Astrocyte (in vitro differentiated cells and primary cell): ENCODE data around the gene PRDX4. TPM values are rescaled to one million over a fixed set of nuclear protein-coding genes. Genes with fewer than 3 reads are reported as not detected.

ENCODE experiments used
- DNase-seq: peaks from one replicate; pipeline ENCODE4 v3.0.0-alpha.2; 2010; ENCODE audit warnings: low read depth
- FAIRE-seq: peaks from 2 replicates; lab custom pipeline; 2011; peaks lifted over from hg19 to GRCh38; lab: Jason Lieb, UNC
- H2AFZ ChIP-seq: 2 replicates; pipeline ENCODE4 v1.6.0; 2012; ENCODE audit warnings: low read depth, low read length, inconsistent platforms
- H3K27ac ChIP-seq: 2 replicates; pipeline ENCODE4 v1.5.1; 2011; ENCODE audit warnings: low read depth, low read length, inconsistent platforms
- H3K27me3 ChIP-seq: 2 replicates; pipeline ENCODE4 v1.6.0; 2011; ENCODE audit warnings: low read length, inconsistent platforms; ENCODE audit not compliant: insufficient read depth
- H3K36me3 ChIP-seq: 2 replicates; pipeline ENCODE4 v1.5.1; 2011; ENCODE audit warnings: low read length, inconsistent platforms; ENCODE audit not compliant: insufficient read depth
- H3K4me1 ChIP-seq: 2 replicates; pipeline ENCODE4 v1.5.1; 2011; ENCODE audit warnings: low read length, inconsistent platforms; ENCODE audit not compliant: insufficient read depth
- H3K4me2 ChIP-seq: 2 replicates; pipeline ENCODE4 v1.6.0; 2012; ENCODE audit warnings: low read length, inconsistent platforms
- H3K4me3 ChIP-seq: 2 replicates; pipeline ENCODE4 v1.5.1; 2011; ENCODE audit warnings: low read depth, mild to moderate bottlenecking, low read length, inconsistent platforms; ENCODE audit not compliant: insufficient read depth
- H3K79me2 ChIP-seq: 2 replicates; pipeline ENCODE4 v1.6.0; 2012; ENCODE audit warnings: mild to moderate bottlenecking, low read length, inconsistent platforms; ENCODE audit not compliant: insufficient read depth
- H3K9ac ChIP-seq: 2 replicates; pipeline ENCODE4 v1.6.0; 2012; ENCODE audit warnings: mild to moderate bottlenecking, low read length, inconsistent platforms
- H3K9me3 ChIP-seq: 2 replicates; pipeline ENCODE4 v1.5.1; 2012; ENCODE audit warnings: low read depth, mild to moderate bottlenecking, low read length, inconsistent platforms; ENCODE audit not compliant: insufficient read depth
- H4K20me1 ChIP-seq: 2 replicates; pipeline ENCODE4 v1.6.0; 2012; ENCODE audit warnings: low read length, inconsistent platforms; ENCODE audit not compliant: insufficient read depth
- H3K27ac Mint-ChIP-seq: one replicate; pipeline ENCODE4 v1.8.0; 2021; ENCODE audit warnings: mild to moderate bottlenecking, mixed read lengths; ENCODE audit not compliant: unreplicated experiment
- H3K27me3 Mint-ChIP-seq: one replicate; pipeline ENCODE4 v1.8.0; 2021; ENCODE audit warnings: low read depth, mixed read lengths; ENCODE audit not compliant: unreplicated experiment
- H3K36me3 Mint-ChIP-seq: one replicate; pipeline ENCODE4 v1.8.0; 2021; ENCODE audit warnings: low read depth, mixed read lengths; ENCODE audit not compliant: unreplicated experiment
- H3K4me1 Mint-ChIP-seq: one replicate; pipeline ENCODE4 v1.8.0; 2021; ENCODE audit warnings: low read depth, mixed read lengths; ENCODE audit not compliant: unreplicated experiment
- H3K4me3 Mint-ChIP-seq: one replicate; pipeline ENCODE4 v1.8.0; 2021; ENCODE audit warnings: mild to moderate bottlenecking, moderate library complexity, mixed read lengths; ENCODE audit not compliant: unreplicated experiment
- H3K9me3 Mint-ChIP-seq: one replicate; pipeline ENCODE4 v1.8.0; 2021; ENCODE audit warnings: mild to moderate bottlenecking, mixed read lengths; ENCODE audit not compliant: unreplicated experiment
- EZH2 ChIP-seq: IDR thresholded peaks from 2 replicates; pipeline ENCODE4 v1.6.1; 2012; ENCODE audit warnings: mild to moderate bottlenecking, low read length, inconsistent platforms; ENCODE audit not compliant: insufficient read depth
- total RNA-seq: library from RNA; stranded (reverse); gene quantifications from 2 replicates; pipeline ENCODE4 v1.2.1, GENCODE V29; 2021
- TF ChIP-seq, protein P1 (sequence below): IDR thresholded peaks from 2 replicates; pipeline ENCODE4 v1.5.1; 2011; ENCODE audit warnings: low read depth, mild to moderate bottlenecking, inconsistent platforms, low read length, moderate library complexity; ENCODE audit not compliant: insufficient read depth

PRDX4 gene
- total RNA-seq, 1 donor from 2014 or later, result 221 TPM

DNA sequence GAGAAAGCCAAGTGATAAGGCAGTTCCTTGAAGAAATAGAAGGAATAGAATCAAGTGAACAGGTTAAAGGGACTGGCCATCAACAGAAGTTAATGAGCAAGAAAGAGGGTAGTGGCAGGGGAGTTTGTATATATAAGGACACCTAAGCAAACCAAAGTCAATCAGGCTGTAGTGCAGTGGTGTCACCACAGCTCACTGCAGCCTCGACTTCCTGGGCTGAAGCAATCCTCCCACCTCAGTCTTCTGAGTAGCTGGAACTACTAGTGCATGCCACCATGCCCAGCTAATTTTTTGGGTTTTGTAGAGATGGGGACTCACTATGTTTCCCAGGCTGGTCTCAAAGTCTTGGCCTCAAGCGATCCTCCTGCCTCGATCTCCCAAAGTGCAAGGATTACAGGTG, 59.9 kb downstream of the PRDX4 start:
- Histone ChIP-seq H3K27ac (no peak overlapping the region), H3K9ac (no peak overlapping the region), H4K20me1 (no peaks in the 10 kb centered on the region), H2AFZ (no peak overlapping the region), H3K9me3 (no peaks in the 10 kb centered on the region), H3K4me3 (no peak overlapping the region), H3K36me3 (peaks cover 15% of the 10 kb centered on the region), H3K4me2 (no peak overlapping the region), H3K27me3 (no peaks in the 10 kb centered on the region), H3K4me1 (no peaks in the 10 kb centered on the region), H3K79me2 (peaks cover 12% of the 10 kb centered on the region)
- TF ChIP-seq EZH2, result no peak
- TF ChIP-seq, protein P1, sequence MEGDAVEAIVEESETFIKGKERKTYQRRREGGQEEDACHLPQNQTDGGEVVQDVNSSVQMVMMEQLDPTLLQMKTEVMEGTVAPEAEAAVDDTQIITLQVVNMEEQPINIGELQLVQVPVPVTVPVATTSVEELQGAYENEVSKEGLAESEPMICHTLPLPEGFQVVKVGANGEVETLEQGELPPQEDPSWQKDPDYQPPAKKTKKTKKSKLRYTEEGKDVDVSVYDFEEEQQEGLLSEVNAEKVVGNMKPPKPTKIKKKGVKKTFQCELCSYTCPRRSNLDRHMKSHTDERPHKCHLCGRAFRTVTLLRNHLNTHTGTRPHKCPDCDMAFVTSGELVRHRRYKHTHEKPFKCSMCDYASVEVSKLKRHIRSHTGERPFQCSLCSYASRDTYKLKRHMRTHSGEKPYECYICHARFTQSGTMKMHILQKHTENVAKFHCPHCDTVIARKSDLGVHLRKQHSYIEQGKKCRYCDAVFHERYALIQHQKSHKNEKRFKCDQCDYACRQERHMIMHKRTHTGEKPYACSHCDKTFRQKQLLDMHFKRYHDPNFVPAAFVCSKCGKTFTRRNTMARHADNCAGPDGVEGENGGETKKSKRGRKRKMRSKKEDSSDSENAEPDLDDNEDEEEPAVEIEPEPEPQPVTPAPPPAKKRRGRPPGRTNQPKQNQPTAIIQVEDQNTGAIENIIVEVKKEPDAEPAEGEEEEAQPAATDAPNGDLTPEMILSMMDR, result no peak
- FAIRE-seq (peak; percentile 17), DNase-seq (no peak)
- H3K27ac Mint-ChIP-seq, result no peak overlapping the region
- H3K36me3 Mint-ChIP-seq, result peaks cover 3% of the 10 kb centered on the region
- no peaks in the 10 kb centered on the region for H3K9me3 Mint-ChIP-seq
- H3K4me1 Mint-ChIP-seq, result no peaks in the 10 kb centered on the region
- no peak overlapping the region for H3K4me3 Mint-ChIP-seq
- no peaks in the 10 kb centered on the region for H3K27me3 Mint-ChIP-seq

DNA sequence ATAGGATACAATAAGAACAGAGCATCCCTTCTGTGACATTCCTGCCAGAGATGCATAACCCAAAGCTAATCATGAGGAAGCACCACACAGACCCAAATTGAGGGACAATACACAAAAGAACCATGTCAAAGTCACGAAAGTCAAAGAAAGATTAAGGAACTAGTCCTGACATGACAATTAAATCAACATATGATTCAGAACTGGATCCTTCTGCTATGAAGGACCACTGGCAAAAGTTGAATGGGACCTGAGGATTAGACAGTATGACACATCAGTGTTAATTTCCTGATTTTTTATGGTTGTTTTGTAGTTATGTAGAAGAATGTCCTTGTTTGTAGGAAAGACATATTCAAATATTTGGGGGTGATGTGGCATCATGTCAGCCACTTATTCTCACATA, 61.9 kb downstream of the PRDX4 start:
- Mint-ChIP-seq H3K27me3 (no peaks in the 10 kb centered on the region), H3K36me3 (peaks cover 3% of the 10 kb centered on the region), H3K4me3 (no peak overlapping the region), H3K27ac (no peak overlapping the region), H3K9me3 (no peaks in the 10 kb centered on the region), H3K4me1 (no peaks in the 10 kb centered on the region)
- Histone ChIP-seq H3K9me3 (no peaks in the 10 kb centered on the region), H3K4me1 (no peaks in the 10 kb centered on the region), H3K4me2 (no peak overlapping the region), H3K9ac (no peak overlapping the region), H3K36me3 (peaks cover 18% of the 10 kb centered on the region), H3K27ac (no peak overlapping the region), H3K4me3 (no peak overlapping the region), H3K27me3 (no peaks in the 10 kb centered on the region), H3K79me2 (peaks cover 23% of the 10 kb centered on the region), H2AFZ (no peak overlapping the region), H4K20me1 (peaks cover 8% of the 10 kb centered on the region)
- FAIRE-seq, result peak; percentile 39
- DNase-seq, result no peak
- TF ChIP-seq, protein P1, result no peak
- TF ChIP-seq EZH2, result no peak

DNA sequence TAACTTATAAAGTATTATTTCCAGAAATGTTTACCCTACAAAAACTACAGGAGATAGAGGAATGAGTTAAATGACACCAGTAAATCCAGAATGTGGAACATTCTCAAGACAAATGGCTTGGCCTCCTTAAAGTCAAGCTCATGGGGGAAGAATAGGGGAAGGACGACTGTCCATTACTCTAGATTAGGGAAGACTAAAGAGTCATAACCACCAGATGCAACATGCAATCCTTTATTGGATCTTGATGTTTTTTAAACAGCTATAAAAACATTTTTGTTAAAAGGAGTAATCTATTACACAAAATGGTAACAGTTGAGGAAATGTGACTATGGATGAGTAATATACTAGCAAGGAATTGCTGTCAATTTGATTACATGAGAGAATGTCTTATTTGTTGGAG, 64.7 kb downstream of the PRDX4 start:
- peaks cover 44% of the 10 kb centered on the region for H3K79me2 ChIP-seq
- Mint-ChIP-seq H3K9me3 (no peaks in the 10 kb centered on the region), H3K36me3 (peaks cover 3% of the 10 kb centered on the region), H3K27ac (peak overlapping the region; percentile 5), H3K27me3 (no peaks in the 10 kb centered on the region), H3K4me3 (no peak overlapping the region), H3K4me1 (no peaks in the 10 kb centered on the region)
- H3K9me3 ChIP-seq, result no peaks in the 10 kb centered on the region
- H3K4me3 ChIP-seq, result no peak overlapping the region
- no peaks in the 10 kb centered on the region for H3K4me1 ChIP-seq
- no peak overlapping the region for H2AFZ ChIP-seq
- peaks cover 23% of the 10 kb centered on the region for H4K20me1 ChIP-seq
- H3K36me3 ChIP-seq, result peaks cover 18% of the 10 kb centered on the region
- DNase-seq (no peak), FAIRE-seq (peak; percentile 32)
- H3K27ac ChIP-seq, result no peak overlapping the region
- no peak overlapping the region for H3K4me2 ChIP-seq
- H3K27me3 ChIP-seq, result no peaks in the 10 kb centered on the region
- no peak overlapping the region for H3K9ac ChIP-seq
- no peak for TF ChIP-seq EZH2
- TF ChIP-seq, protein P1, result no peak
